Activated effector memory CD4-positive, alpha-beta T cell treated with Interleukin-2 at 50 U/mL for 16 hours (primary cell): Measurements from ENCODE around the gene MORN1.

ENCODE experiments used
- DNase-seq: peaks from one replicate; pipeline ENCODE4 v3.0.0-alpha.2; 2020

Gene MORN1

GRCh38 chr1:2349806-2350205 is 41.5 kb downstream of the MORN1 start:
- DNase-seq, result no peak

GRCh38 chr1:2348346-2349325 is 42.7 kb downstream of the MORN1 start:
- no peak for DNase-seq

GRCh38 chr1:2347896-2348295 is 43.5 kb downstream of the MORN1 start:
- no peak for DNase-seq

DNA sequence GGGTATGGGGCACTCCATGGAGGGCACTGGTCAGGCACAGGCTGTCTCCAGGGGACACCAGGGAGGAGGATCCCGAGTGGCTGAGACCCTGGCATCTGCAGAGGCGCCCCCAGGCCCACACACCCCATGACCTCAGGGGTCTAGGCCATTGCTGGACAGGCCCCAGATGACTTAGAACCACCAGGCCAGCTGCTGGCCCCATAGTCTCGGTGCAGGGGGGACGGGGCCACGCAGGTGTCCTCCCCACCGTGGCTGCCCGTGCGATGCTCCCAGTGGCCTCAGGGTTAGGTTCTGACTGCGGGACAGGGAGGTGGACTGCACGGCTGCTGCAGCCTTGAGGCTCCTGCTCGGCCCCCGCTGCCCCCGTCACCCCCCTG is 44.0 kb downstream of the MORN1 start:
- no peak for DNase-seq

GRCh38 chr1:2346691-2347408 is 44.5 kb downstream of the MORN1 start:
- DNase-seq, result no peak

GRCh38 chr1:2345297-2346075 is 45.9 kb downstream of the MORN1 start:
- DNase-seq, result no peak

- no peak for DNase-seq
These were observed 46.5 kb downstream of the MORN1 start for GRCh38 chr1:2344744-2345296.

DNA sequence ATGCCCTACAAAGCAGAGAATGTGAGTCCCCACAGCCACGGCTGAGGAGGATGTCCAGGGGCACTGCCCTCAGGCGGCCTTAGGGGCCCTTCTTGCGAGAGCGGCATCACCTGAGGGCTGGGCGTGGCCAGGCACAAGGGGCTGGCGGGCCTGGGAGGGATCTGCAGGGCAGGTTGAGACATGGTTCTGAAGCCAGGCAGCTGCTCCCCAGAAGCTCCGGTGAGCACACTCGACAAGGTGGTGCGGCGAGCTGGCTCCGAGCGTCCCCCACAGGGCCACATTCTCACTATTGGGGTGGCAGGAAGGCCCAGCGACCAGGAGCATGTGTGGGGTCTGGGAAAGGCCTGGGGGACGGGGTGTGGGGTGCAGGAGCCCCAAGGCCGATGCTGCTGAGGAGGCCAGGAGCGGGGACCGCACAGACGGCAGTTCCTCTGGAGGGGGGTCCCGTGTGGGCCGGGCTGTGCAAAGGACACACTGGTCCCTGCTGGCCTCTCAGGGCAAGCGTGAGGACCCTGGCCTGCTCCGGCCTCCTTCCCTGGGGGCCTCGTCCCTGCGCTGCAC is 47.2 kb downstream of the MORN1 start:
- no peak for DNase-seq

DNA sequence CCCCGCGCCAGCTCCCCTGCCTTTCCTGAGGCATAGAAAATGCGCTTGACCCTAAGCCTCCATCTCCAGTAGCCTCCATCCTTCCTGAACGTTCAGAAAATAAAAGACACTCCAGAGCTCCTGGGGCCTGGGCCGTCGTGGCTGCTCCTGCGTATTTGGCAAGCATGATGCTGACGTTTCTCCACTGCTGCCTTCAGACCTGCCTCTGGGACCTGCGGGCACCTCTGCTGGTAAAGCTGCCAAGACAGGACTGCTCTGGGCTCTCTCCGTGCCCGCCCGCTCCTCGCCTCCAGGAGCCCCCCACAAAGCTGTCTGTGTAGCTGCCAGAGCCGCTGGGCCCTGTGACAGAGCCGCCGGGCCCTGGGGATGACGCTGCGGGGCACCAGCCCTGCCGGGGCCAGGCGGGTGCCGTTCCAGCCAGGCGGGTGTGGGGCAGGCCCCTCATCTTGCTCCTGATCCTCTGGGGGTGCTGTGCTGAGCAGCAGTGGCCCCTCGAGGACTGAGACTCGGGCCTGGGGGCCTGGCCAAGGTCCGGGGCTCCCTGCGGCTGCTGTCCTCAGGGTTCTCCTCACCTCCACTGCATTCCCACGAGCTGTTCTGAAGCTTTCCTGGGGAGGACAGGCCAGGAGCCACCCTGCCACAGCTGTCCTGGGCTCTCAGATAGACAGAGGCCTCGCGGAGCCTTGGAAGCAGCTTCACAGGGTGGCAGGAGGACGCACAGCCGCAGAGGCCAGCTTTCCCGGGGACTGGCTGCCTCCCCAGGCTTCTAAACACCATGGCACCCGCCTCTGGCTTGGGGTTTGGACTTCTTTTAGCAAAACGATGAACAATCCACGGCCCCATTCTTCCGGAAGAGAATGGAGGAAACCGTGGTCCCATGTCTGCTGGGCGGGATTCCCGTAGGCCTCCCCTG is 48.1 kb downstream of the MORN1 start:
- DNase-seq, result no peak

- no peak for DNase-seq
These were observed 48.9 kb downstream of the MORN1 start for GRCh38 chr1:2342384-2343022.

- no peak for DNase-seq
These were observed 49.5 kb downstream of the MORN1 start for GRCh38 chr1:2341706-2342383.

DNA sequence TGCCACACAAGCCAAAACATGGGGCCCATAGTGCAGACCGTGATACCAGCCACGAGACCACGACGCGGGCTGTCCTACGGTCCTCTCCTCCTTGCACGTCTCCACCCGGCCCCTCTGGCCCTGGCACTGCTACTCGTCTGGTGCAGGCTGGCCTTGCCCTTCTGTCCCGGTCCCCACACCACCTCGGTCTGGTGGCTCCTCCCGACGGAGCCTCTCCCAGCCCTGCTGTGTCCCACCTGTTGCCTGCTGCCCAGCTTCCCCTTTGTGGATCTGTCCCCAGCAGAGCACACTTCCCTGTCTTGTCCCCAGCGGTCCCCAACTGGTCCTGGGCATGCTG is 50.5 kb downstream of the MORN1 start:
- DNase-seq, result no peak

- no peak for DNase-seq
These were observed 51.1 kb downstream of the MORN1 start for GRCh38 chr1:2340086-2340917.

DNA sequence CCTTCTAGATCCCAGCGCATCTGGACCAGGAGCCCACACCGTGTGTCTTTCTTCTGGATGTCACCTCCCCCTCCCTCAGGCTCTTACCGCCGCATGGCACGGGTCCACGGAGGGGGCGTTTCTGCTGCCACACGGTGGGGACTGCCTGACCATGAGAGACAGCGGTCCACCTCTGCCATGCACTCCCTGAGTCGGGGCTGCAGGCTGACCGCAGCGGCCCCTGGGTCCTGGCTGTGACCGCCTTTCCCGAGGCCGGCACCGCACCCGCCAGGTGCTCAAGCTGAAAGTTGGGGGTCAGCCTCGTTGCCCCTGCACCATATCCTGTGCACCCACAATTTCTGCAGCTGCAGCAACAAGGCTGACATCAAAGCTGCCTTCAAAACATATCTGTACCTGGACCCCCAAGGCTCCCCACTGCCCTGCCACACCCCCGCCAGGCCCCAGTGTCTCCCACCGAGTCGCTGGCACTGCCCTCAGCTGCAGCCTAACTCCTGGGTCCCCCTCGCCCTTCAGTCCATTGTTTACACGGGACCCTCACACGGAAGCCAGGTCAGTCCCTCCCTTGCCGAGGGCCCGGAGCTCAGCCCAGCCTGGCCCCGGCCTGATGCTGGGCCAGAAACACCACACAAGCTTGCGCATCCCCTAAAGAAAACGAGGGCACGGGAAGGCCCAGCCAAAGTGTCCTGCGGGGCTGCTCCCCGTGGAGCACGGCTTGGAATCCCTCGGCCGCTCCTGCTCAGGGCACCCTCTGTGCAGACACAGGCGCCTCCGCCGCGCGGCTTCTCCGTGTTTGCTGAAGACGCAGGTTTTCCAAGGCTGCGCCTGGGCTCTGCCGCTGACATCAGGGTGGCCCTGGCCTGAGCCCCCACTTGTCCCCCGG is 51.9 kb downstream of the MORN1 start:
- no peak for DNase-seq

DNA sequence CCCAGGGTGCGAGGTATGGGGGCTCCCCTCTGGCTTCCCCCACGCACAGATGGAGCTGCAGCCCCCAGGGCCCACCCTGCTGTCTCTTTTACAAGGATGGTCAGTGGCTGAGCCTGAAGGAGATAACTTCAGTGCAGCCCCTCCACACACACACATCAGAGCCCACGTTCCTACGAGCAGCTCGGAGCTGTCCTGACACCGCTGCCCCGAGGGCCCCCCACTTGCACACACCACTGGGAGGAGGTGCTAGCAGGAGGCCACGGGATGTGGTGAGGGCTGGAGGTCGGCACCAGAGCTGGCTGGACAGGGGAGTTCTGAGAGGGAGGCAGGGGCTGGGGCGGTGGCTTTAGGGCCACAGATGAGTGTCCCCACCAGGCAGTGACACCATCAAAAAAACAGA is 53.9 kb downstream of the MORN1 start:
- no peak for DNase-seq

DNA sequence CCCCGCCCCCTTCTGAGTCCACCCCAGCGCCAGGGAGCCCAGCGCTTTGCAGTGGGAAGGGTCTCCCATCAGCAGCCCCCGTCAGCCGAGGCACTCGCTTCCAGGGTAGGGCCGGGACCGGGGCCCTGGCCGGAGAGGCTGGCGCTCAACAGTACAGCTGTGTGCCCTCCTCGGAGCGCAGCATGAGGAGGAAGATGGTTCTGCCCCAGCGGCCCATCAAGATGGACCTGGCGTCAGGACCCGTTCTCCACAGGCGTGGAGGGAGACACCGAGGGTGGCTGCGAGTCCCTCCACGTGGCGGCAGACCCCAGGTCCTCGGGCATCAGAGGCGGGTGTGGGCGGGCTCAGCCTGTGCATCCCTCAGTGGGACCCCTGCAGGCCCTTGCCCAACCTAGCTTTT is 54.3 kb downstream of the MORN1 start:
- DNase-seq, result no peak

DNA sequence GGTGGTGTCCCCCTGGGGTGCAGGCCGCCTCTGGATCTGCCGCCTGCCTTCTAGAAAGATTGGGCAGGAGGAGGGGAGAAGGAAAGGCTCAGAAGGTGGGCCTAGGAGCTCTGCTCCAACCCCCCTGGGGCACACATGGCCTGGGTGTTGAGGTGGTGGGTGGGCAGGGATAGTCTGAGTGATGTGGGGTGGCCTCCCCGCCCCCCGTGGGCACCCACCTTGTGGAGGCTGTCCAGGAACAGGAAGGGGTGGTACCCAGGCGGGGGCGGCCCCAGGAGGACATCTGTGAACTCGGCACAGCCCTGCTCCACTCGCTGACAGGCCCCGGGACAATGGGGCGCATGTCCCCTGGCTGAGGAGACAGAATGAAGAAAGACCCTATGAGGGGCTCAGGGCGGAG is 54.9 kb downstream of the MORN1 start:
- no peak for DNase-seq

GRCh38 chr1:2335721-2336455 is 55.5 kb downstream of the MORN1 start:
- no peak for DNase-seq
